Activated CD4-positive, alpha-beta T cell treated with anti-CD3 and anti-CD28 coated beads, Interleukin-10, Interleukin-2, amounts not matched to agents 100 ng/mL and 50 ng/mL, durations not matched to agents 16 hours and 8 hours (primary cell): ENCODE data around the gene TFE3.

Source experiments
- DNase-seq: peaks from one replicate; pipeline ENCODE4 v3.0.0-alpha.2; 2020

TFE3 gene, protein sequence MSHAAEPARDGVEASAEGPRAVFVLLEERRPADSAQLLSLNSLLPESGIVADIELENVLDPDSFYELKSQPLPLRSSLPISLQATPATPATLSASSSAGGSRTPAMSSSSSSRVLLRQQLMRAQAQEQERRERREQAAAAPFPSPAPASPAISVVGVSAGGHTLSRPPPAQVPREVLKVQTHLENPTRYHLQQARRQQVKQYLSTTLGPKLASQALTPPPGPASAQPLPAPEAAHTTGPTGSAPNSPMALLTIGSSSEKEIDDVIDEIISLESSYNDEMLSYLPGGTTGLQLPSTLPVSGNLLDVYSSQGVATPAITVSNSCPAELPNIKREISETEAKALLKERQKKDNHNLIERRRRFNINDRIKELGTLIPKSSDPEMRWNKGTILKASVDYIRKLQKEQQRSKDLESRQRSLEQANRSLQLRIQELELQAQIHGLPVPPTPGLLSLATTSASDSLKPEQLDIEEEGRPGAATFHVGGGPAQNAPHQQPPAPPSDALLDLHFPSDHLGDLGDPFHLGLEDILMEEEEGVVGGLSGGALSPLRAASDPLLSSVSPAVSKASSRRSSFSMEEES

DNA sequence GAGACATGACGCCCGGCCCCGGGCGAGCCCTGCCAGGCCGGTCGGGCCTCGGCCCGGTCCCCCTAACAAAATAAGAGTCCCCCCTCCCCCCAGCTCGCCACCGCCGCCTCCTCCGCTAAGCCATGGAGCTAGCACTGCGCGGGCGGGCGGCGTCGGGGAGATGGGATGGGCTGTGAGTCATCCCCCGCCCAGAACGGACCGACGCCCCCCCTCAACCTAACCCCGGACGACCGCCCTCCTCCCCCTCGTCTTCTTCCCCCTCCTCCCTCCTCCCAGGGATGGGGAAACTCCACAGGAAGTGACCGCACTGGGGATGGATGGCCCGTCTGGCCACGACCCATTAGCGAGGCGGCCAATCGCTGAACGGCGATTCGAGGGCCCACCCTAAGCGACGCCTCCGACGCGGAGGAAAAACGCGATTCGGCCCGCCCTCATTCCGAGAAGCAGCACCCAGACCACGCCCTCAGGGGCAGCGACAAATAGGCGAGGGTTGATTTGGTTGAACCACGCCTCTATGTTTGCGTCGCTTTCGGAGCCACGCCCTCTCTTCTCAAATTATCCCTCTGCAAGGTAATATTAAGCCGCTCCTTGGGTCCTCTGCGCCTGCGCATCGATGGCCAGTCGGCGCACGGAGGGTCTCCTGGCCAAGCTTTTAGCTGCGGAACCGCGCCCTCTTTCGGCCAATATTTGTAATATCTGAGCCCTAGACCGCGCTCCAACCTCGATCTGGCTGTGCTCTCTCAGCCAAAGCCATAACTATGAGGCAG lies at the start of gene TFE3:
TSS of gene TFE3 (minus strand) at position 138 of the 767 bp plus-strand sequence. CDS start at position 7, 131 bp downstream.
- peak; percentile 97 for DNase-seq

DNA sequence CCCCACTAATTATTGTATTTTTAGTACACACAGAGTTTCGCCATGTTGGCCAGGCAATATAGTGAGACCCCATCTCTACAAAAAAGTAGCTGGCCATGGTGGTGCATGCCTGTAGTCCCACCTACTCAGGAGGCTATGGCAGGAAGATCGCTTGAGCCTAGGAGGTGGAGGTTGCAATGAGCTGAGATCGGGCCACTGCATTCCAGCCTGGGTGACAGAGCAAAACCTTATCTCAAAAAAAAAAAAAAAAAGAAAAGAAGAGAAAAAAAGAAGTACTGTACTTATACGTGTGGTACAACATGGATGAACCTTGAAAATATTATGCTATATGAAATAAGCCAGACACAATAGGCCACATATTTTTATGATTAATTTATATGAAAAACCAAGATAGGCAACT lies 46.4 kb upstream of the TFE3 start:
- no peak for DNase-seq

DNA sequence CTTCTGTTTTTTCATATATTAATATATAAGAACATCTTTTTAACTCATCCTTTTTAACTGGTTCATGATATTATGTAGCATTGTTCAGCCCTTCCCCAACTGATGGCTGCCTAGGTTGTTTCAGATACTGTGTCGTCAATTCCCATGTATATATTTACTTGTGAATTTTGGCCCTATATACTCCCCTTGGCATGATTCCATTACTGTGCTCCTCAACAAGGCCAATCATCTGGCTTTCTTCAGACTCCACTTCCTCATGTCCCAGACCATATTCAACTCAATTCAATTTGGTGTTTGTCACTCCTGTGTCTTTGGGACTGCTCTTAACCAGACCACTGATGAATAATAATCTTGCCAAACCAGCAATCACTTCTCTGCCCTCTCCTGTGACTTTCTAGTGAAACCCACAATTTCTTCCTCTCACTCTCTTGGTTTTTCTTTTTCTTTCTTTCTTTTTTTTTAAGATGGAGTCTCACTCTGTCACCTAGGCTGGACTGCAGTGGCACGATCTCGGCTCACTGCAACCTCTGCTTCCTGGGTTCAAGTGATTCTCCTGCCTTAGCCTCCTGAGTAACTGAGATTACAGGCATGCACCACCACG lies 39.2 kb upstream of the TFE3 start:
- no peak for DNase-seq

DNA sequence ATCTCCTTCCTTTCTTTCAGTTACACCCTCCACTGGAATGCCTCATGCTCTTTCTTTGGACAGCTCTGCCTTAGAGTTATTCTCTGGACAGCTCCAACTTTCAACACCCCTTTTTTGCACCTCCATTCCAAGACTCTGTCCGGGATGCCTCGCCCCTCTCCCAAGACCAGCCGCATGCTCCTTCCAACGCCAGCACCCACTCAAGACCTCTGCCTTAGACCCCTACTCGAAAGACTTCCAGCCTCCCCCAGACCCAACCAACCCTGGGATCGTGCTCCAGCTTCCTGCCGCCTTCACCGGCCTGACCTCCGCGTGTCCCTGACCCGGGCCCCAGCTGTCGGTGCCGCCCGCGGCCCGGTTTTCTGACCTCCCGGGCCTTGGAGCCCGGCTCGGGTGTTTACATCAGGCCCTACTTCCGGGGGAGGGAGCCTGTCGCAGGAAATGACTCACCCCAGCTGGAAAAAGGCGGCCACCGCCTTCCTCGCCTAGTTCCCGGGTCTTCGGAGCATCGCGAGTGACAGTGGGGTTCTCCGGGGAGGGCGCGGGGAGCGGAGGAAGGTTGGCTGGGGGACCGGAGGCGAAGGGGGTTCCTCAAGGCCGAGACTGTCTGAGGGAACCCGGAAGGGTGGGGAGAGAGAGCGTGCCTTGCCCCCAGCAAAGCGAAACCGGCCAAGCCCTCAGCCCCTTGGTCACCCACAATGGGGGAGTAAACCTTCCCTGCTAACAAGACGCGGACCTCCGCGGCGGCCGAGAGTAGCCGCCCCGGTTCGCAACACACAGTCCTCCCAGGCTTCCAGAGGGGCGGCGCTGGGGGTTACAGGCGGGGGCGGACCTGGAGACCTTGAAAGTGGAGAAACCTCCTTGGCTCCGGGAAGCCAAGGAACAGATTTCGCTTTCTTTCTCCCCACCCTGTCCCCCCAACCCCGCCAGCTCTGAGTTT lies 36.6 kb upstream of the TFE3 start, which contains the start of gene WDR45:
TSS of gene WDR45 (minus strand) at position 399 of the 940 bp plus-strand sequence. CDS start 1,792 bp downstream, outside the sequence.
- DNase-seq: peak; percentile 80

DNA sequence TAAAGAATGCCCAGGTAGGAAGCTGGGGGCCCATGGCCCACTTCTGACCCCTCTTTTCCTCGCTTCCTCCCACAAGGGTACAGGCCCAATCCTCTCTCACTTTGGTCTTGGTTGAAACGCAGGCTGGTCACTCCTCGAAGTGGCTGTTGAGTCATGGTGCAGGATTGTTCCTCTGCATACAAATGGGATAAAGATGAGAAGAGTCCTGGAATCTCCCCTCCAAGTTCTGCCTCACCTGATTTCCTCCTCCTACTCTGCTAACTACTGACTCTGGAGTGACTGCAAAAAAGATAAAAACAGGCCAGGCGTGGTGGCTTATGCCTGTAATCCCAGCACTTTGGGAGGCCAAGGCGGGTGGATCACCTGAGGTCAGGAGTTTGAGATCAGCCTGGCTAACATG lies 34.8 kb upstream of the TFE3 start:
- DNase-seq: no peak

DNA sequence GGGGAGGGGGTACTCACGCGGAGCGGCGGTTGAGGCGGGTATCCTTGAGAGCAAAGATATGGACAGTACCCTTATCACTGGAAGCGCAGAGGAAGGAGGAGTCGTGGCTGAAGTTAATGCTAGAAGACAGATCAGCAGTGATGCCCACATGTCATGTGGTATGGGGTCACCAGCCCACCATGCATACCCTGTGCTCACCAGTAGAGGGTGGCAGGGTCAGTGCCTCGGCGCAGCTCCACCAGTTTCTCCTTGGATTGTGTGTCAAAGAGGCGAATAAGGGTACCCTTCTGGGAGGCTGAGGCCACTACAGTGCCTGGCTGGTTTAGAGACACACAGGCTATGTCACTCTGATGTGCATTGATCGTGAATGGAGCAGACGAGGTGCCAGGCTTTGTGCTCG lies 32.2 kb upstream of the TFE3 start:
- no peak for DNase-seq

DNA sequence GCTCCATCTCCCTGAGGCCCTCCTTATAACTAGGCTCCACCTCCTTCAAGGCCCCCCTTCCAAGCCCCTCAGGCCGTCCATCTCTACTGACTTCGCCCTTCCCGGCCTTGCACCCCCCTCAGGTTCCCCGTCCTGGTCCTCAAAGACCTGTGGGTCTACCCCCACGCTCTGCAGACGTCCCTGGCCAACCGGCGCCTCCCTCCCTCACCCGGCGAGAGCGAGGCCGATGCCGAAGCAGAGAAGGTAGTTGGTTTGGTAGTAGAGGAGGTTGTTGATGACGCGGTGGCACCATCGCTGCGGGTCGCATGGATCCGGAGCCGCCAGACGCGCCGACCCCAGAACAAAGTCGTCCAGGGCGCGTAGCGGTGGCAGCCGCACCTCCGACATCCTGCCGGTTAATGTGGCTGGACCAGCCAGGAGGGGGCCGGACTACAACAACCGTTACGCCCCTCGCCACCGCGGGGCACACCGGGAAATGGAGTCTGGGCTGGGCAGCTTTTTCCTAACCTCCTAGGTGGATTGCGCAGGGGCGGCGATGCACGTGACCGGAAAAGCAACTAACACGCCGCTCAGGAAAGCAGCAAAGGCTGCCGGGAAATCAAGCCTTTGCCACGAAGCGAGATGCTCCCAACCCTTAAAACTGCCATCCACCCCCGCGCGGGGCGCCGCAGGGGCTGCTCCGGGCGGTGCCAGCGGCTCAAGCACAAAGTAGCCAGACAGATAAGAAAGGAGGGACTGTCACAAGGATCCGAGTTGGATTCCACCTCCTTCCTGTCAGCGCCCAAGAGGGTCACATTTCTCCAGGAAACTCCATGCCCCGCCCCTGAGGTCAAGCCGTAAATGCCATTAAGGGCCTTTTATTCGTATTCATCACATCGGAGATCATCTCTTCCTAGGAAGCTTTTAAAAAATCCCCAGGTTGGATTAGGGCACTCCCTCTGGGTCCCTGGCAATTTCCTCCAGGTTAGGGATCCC lies 30.7 kb upstream of the TFE3 start, which contains the start of gene PRAF2:
TSS of gene PRAF2 (minus strand) at position 402 of the 975 bp plus-strand sequence. CDS start at position 387, 15 bp downstream.
- peak; percentile 93 for DNase-seq

DNA sequence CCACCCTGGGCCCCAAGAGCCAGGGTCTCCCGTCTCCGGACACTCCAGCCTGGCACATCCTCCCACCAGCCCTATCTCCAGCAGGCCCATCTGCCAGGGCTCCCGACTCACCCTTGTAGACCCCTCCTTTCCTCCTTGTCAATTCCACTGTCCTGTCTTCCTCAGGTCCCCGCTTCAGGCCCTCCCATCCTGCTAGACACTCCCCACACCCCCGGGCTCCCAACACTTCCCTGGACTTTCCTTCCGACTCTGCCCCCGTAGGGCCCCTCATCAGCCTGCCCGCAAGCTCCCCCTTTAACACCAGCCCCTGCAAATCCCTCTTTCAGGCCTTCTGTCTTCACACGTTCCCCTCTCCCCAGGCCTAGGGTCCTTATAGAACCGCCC lies 29.5 kb upstream of the TFE3 start:
- DNase-seq: no peak

DNA sequence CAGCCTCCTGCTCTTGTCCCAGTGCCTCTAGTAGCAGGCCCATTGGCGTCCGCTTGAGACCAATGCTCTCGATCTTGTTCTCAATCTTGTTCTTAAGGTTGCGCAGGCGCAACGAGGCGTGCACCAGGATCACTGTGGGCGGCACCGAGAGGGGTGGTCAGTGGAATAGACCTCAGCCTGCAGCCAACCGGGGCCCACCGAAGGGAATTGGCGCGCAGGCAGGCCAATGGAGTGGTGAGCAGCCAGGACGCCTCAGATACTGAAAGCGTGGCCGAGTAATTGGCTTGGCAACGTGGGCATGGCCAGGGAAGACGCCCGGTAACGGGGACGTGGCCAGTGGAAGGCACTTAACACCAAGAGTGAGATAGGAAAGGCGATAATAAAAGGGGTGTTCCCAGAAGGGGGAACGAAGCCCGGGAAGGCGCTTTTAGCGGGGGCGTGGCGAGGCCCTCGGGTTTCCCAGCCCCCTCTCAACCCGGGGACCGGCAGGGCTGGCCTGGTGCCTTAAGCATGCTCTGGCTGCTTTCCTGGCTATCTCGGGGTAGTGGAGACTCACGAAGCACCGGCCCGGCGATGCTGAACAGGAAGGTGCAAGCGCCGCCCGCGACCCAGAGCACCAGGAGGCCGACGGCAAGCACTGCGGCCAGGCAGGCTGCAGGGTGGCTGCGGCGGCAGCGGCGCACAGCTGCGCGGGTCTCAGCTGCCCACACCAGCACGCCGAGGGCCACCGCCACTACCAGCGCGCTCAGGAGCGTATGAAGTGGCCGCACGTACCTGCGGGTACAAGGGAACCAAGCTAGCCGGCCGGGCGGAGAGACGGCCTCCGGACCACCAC lies 28.9 kb upstream of the TFE3 start:
- DNase-seq: no peak

DNA sequence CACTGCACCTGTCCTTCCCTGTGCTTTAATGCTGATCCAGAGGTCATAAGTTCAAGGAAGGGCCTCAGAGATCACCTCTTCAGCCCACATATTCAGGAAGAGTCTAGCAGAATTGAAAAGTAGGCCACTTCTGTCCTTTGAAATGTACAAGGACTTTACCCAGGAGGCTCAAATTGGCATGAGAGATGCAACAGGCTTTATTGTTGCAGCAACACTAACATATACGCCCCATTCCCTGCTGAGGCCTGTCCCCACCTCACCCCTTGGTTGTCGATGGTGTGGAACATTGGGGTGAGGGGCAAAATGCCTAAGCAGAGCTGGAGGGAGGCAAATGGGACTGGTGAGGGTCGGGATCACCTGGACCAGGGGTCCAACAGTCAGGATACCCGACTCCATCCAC lies 27.8 kb upstream of the TFE3 start:
- no peak for DNase-seq

DNA sequence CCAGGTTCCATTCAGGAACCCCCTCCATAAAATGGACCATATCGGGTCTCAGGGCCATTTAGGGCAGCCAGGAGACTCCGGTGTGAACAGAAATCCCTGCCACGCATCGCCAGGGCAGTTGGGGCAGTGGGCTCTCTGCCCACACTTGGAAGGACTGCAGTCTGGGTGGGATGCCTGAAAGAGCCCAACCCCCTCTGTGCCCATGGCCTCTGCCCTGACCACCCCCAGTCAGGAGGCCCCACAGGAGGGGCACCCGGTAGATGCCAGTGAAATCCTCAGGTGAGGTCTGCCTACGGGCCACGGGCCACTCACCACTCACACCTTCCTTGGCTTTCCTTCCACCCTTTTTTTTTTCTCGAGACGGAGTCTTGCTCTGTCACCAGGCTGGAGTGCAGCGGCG lies 25.9 kb upstream of the TFE3 start:
- no peak for DNase-seq

DNA sequence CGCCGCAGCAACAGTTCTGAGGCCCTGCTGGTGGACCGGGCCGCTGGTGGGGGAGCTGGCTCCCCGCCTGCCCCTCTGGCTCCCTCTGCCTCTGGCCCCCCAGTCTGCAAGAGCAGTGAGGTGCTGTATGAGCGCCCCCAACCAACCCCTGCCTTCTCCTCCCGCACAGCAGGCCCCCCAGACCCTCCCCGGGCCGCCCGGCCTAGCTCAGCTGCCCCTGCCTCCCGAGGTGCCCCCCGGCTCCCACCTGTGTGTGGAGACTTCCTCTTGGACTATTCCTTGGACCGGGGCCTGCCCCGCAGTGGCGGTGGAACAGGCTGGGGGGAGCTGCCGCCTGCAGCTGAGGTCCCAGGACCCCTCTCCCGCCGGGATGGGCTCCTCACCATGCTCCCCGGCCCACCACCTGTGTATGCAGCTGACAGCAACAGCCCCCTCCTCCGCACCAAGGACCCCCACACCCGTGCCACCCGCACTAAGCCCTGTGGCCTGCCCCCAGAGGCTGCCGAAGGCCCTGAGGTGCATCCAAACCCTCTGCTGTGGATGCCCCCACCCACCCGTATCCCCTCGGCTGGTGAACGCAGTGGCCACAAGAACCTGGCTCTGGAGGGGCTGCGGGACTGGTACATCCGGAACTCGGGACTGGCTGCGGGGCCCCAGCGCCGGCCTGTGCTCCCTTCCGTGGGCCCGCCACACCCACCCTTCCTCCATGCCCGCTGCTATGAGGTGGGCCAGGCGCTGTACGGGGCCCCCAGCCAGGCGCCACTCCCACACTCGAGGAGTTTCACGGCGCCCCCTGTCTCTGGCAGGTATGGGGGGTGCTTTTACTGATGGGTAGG lies 24.3 kb upstream of the TFE3 start:
- no peak for DNase-seq

DNA sequence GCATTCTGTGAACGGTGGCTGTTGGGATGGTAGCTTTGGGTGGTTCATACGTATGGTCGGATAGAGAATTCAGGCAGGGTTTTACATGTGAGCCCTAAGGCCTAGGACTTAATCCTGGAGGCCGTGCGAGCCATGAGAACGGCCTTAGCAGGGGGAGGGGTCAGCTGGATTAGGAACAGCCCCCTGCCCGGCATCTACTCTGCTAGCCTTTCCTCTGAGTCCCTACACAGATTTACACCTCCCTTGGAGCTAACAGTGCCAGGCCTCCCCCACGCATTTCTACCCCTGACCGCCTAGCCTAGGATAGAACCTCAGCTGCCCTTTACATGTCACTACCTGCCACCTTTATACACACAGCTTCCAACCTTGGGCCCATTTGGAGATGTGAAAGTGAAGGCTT lies 23.5 kb upstream of the TFE3 start:
- no peak for DNase-seq

DNA sequence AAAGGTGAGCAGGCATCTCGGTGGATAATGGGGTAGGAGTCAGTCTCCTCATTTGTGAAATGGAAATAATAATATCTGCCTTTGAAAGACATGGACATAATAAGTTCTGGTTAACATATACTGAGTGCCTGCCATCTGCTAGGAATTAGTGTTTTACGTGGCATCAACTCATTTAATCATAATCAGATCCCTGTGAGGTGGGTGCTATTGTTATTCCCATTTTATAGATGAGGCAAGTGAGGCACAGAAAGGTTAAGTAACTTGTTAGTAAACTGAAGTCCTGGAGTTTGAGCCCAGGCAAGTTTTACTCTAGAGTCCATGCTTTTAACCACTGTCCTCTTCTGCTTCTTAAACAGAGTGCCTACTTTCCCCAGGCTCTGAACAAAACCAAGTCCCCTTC lies 23.1 kb upstream of the TFE3 start:
- DNase-seq: no peak

DNA sequence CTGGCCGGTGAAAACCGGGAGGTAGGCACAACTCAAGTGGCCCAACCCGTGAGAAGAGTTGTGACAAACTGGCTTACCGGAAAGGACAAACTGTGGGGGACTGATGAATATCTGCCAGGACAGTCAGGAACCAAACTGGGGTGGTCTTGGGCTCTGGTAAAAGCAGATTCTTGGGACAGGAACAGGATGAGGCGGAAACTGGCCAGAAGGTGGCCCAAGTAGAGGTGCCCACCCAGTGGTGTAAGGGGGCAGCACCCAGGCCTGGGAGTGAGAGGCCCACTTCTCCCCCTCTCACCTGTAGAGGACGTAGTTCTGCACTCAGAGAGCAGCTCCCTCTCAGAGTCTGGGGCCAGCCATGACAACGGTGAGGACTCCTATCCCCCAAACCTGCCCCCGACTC lies 21.6 kb upstream of the TFE3 start:
- DNase-seq: no peak

DNA sequence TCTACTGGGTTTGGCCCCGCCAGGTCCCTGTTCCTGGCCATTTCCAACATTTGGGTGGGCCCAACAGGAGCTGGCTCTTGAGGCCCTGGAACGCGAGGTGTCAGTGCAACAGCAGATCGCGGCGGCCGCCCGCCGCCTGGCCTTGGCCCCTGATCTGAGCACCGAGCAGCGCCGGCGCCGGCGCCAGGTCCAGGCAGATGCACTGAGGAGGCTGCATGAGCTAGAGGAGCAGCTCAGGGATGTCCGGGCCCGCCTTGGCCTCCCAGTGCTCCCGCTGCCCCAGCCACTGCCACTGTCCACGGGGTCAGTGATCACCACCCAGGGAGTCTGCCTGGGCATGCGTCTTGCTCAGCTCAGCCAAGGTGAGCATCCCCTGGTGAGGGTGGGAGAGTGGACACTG lies 21.1 kb upstream of the TFE3 start:
- DNase-seq: no peak

DNA sequence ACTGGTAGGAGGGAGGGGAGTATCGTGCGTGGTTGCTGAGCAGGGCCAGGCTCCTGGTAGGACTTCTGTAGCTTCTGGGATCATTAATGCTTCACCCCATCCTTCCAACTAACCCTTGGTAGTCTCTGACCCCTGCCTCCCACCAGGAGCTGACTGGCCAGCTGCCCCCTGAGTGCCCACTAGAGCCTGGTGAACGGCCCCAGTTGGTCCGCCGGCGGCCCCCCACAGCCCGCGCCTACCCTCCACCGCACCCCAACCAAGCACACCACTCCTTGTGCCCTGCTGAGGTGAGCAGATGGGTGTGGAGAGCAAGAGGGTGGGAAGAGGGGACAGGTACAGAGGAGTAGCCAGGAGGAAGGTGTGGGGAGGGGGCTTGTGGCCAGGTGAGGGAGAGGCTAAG lies 20.6 kb upstream of the TFE3 start:
- DNase-seq: no peak

DNA sequence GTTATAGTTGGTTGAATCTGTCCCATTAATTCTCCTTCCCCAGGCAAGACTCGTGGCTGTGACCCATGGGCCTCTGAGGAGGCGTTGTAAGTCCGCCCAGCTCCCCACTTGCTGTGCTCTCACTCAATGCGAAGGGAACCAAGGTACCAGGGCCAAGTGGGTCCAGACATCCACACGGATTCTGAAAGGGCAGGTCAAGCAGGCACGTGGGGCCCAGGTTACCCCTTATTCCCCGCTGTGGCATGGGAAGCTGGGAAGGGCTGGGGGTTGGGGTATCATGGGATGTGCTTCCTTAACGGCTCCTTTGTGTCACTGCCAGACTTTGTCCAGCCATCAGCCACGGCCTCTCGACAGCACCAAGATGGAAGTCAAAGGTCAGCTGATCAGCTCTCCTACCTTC lies 18.8 kb upstream of the TFE3 start:
- no peak for DNase-seq

DNA sequence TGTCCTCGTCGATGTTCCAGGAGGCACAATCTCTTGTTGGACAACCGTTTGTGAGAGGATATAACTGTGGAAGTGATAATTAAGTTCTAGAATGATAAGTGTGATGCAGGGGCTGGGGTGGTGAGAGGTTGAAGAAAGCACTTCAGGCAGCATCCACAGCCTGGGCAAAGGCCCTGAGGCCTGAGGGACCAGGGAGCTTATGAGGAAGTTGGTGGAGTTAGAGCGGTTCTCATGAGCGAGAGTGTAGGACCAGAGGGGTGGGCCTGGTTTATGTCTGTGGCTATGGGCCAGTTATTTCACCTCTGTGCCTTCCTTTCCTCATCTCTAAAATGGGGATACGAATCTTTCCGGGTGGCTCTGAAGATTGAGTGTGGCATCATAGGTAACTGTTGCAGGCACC lies 18.3 kb upstream of the TFE3 start:
- DNase-seq: no peak
